Anterior cingulate cortex (tissue), 58 donors: ENCODE data around the gene KYNU.
"Not testable (repeated sequence)": the region's sequence is repeated elsewhere in the genome, so short reads cannot be mapped to it uniquely, and the experiment has no call there.

Source experiments
- DNase-seq, 58 donors: peaks; one replicate each; lab custom pipeline; 2025; lab: John Stamatoyannopoulos, UW

KYNU gene

DNA sequence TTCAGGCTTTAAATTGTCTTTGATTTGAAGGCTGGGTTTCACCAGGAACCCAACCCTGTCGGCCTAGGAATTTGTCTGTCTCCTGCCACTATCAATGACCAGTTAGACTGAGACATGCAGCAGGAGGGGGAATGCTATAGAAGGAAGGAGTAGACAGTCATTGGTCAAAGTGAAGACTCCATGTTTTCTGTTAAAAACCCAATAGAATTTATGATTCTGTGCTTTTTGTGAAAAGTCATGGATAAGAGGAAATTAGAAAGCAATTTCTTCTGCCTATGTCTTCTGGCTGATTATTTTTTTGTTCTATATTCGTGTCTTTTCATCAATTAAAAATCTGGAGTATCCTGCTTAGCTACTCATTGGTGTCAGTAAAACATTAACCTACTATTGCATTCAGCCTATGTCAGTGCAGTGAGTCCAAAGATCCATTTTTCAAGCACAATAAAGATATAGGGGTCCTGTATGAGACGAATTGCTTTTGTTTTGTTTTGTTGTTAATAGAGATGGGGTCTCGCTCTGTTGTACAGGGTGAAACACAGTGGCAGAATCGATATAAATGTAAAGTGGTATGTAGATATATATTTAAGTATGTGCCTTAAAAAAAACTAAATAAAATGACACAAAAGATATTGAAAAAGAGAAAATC is 7.9 kb upstream of the KYNU start:
- DNase-seq = no peak

DNA sequence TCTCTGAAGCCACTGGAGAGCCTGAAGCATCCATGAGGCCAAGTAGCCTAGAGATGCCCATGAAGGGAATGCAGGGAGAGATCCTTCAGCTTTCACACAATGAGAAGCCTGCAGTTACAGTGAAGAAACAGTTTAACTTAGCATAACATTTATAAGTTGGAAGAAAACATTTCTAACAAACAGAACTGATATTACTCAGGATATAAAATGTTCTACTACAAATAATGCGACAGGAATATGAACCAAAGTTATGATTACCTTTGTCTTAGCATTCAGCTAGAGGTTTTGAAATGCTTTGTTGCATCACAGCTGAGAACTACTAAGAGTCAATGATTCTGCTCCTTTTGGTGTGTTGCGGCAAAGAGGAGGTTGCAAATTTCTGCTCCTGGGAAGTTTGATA is 6.9 kb upstream of the KYNU start:
- no peak for DNase-seq

DNA sequence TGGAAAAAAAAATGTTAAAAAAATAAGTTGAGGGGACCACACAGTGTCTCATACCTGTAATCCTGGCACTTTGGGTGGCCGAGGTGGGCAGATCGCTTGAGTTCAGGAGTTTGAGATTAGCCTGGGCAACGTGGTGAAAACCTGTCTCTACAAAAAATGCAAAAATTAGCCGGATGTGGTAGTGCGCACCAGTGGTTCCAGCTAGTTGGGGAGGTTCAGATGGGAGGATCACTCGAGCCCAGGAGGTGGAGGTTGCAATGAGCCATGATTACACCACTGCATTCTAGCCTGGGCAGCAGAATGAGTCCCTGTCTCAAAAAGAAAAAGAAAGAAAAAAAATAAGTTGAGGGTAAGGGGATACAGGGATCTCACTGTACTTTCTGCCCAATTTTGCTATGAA is 6.1 kb upstream of the KYNU start:
- DNase-seq = no peak

DNA sequence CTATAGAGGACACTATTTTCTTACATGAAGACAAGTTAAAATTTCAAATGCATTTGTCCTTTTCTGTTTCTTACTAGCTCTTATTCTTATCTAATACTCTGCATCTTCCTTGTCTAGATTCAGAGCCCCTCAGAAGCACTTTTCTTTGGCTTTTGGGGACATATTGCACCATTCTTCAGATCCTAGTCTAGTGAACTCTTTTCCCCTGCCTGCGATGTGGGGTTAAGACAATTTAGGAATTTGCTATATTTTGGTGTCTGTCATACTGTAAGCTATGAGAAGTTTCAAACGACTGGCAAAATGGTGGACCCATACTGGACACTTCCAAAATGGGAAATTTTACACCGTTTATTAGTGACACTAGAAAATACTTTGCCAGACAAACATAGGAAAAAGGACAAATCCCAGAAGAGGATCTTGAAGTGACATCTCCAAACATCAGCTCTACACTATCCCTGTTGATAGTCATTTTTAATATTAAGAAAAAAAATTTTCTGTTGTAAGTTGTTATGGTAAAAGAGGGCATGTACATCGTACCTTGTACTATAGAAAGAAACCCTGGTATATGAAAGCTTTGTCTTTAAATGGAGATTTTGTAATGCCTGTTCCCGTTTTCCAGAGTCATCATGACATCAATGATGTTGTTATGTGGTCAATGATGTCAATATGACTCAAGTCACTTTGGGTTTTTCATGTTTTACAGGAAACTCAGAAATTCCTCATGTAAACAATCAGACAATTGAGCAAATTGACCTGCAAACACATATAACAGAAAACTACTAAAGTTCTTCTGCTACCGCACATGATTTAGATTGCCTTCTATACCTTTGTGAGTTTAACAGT is 4.4 kb upstream of the KYNU start:
- DNase-seq = no peak

DNA sequence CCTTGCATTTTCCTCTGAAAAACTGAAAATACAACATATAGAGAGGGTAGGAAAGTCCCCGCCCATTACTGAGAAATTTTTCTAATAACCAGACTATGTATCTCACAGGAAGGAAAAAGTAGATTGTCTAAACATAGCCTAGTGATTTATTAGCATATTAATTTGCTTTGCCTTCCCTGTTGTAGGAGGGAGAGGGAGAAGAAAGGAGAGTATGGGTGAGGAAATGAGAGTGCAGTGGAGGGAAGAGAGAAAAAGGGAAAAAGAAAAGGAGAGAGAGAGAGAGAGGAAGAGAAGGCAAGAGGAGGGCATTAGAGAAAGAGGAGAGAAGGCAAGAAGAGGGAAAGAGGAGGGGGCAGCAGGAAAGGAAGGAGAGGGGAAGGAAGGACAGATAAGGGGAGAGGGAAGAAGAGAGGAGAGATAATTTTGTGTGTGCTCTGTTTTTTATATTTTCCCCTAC is 3.6 kb upstream of the KYNU start:
- DNase-seq = no peak

DNA sequence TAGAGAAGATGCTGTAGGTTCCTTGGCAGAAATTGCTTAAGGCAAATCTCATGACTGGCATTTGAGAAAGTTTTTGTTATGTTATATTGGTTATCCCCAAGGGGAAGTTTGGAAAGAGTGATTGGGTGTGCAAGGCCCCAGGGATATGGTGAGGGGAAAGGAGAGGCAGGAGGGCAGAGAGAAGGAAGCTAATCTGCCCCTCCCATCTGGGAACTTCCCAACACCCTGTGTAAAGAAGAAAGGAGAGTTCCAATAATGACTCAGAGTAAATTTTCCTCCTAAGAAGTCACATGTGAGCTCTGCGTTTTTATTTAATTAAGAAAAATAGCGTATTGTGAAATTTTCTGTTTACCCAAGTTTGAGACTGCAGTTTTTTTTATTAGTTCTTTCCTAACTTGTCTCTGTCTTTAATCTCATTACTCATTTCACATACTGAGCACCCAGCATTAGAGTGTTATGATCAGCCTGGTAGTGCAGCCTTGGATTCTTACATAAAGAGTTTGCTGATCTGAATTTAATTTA is 3.1 kb upstream of the KYNU start:
- DNase-seq = no peak

DNA sequence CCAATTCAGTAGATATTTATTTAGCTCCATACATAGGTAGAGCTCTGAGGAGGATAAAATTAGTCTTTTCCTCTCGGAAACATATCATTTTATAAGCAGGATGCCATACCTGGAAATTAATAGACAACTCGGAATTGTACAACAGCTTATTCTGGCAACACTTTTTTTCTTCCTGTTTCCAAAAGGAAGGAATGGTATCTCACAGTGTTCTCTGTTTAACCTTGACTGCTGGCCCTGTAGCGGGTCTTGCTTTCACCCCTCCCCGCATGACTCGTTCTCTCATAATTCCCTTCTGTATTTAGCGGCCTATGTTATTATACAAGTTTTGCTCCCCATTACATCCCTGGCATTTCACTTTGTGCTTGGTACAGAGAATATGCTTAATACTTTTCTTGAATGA is 2.5 kb upstream of the KYNU start:
- DNase-seq = no peak

DNA sequence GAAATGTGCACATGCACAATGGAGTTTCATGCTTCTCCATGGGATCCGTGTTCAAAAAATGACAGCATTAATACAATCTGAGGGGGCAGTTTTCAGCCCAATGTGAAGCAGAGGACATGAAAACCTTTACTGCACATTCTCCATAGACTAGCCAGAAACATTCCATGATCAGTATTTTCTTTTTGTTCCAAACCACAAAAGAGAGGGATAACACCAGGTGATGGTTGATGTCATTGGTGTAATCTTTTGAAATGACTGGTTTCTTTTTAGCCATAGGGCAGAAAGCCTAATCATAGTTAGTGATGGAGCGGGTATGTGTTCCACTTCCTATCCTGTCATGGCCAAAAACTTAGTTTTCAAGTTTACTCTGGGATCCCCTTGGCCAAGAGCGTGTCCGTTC is 1.8 kb upstream of the KYNU start:
- DNase-seq = no peak

DNA sequence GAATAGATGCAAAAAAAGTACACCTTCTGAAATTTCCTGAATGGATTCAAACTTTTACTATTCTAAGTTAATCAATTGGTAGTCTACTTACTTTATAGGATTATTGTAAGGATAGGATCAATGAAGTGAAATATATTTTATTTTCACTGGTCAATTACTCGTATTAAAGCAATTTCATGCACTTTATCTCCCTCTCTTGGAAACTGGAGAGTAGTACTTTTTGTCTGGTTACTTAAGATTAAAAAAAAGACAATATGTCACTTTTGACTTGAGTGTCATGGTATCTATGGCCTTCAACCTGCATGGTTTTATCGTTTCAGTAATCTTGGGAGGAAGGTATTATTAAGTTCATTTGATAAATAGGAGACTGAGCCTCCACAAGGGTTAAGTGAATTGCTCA is 1.0 kb upstream of the KYNU start:
- no peak for DNase-seq

DNA sequence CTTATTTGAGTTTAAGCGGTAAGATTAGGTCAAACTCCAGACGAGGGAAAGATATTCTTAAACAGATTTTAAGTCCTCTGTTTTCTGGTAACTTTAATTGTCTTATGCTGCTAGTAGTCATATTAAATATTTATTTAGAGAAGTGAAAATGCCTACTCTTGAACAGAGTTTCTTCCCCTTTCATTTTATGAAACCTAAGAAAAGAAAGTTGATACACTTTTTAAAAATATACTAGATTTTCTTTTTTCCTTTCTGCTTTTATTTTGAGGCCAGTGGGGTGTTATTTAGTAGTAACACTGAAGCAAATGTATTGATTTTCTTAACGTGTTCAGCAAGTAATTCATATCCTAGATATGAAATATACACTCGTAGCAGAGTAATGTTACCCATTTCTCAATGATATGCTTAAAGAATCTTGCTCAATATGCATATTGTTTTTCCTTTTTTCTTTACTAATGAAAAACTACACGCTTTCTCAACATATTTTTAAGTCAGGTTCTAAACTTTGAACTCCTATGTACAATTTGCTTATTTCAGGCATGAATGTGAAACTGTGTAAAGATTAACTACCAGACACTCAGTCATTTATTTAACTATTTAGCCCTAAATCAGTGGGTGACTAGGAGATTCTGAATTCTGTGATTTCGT is 691 bp downstream of the KYNU start:
- no peak for DNase-seq

DNA sequence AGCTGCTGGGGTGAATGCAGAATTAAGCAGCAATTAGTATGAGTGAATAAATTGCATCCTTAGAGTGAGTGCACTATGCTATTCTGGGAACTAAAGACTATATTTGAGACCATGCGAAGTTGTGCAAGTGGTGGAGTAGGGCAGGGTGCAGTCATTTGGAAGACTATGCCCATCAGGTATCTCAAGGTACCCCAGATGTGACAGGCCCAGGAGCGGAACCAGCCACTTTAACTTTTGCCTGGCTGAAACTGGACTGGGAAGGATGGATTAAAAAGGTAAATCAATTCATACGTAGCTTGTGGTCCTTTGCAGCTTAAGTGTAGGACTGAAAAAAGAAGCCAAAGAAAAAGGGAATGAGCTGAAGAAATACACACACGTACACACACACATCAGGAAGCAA is 1.7 kb downstream of the KYNU start:
- no peak for DNase-seq

DNA sequence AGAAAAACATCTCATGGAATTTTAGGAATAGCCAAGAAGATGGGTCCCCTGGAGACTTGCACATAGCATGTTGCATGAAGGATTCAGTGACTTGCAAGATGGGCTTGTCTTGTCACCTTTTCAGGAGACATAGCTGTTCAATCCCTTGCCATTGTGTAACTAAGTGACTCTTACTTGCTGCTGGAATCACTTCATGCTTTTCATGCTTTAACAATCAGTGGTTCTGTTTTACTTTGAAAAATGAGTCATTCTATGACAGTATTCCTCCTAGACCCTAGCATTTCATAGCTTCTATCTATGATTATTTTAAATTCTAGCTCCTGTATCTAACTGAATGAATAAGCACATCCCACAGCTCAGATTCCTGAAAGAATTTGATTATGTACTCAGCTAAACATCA is 2.8 kb downstream of the KYNU start:
- no peak for DNase-seq

DNA sequence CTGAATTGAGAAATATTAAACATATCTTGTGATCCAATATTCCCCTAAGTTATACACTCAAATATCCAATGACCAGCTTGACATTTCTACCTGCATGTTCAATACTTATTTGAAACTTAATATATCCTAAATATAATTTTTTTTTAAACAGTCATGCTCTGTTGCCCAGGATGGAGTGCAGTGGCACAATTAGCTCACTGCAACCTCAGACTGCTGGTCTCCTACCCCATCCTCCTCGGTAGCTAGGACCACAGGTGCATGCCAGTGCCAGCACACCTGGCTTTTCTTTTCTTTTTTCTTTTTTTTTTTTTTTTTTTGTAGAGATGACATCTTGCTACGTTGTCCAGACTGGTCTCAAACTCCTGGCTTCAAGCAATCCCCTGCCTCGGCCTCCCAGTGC is 4.2 kb downstream of the KYNU start:
- DNase-seq = no peak

DNA sequence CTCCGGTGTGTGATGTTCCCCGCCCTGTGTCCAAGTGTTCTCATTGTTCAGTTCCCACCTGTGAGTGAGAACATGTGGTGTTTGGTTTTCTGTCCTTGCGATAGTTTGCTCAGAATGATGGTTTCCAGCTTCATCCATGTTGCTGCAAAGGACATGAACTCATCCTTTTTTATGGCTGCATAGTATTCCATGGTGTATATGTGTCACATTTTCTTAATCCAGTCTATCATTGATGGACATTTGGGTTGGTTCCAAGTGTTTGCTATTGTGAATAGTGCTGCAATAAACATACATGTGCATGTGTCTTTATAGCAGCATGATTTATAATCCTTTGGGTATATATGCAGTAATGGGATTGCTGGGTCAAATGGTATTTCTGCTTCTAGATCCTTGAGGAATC is 5.0 kb downstream of the KYNU start:
- not testable (repeated sequence) for DNase-seq

DNA sequence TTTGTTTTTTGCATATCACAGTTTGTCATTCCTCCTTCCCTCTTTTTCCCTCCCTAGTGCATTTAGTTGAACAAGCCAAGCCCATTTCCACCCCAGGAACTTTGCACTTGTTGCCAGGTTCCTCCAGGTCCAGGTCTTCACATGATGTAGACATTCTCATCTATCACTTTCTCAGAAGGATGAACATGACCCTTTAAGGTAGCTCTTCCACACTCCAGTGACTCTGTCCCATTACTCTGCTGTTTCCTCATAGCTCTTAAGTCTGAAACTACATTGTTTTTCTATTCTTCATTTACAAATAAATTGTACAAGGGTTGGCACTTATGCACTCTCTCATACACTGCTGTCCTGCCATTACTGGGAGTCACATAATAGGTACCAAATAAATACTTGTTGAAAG is 6.1 kb downstream of the KYNU start:
- no peak for DNase-seq

DNA sequence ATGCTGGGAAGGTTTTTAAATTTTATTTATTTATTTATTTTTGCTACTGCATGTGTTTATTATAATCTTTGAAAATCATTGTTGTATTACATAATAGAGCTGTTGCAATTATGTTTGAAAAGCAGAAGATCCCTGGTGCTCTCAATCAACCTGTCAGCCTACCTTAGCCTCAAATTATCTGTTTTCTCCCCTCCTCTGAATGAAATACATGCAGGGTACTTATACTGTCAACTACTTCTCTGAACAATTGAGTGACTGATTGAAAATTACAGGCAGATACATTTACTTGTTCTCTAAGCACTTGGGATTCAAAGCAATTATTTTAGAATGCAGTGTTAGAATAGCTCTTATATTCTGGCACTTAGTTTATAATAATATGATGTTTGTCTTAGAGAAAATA is 8.1 kb downstream of the KYNU start:
- no peak for DNase-seq

DNA sequence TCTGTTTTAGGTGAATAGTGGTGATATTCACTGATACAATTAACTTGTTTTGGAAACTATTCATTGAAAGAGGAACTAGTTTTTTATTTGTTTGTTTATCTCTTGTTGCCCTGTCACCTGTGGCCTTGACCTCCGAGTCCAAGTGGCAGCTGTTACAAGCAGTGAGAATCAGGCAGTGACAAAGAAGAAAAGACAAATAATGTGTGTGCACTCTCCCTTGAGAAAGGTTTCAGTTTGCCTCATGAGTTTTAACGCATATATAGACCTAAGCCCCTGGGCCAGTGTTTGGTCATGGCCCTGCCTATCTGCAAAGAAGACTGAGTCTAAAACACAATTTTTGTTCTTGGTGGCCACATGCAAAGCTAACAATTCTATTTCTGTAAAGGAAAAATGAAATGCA is 15.3 kb downstream of the KYNU start:
- no peak for DNase-seq

DNA sequence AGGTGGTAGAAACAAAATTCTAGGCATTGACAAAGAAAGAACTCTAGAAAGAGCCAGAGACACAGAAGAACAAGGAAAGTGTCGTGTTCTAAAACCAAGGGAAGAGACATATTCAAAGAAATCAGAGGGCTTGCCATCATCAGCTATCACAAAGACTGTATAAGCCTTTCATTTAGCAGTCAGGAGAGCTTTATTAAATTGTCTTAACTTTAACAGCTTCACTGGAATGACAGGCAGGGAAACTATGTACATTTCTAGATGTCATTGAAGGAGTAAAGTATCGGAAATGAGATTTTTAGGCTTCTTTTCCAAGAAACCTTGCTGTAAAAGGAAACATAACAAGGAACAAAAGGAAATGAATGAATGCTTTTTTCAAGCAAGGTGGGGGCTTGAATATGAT is 15.8 kb downstream of the KYNU start:
- no peak for DNase-seq

DNA sequence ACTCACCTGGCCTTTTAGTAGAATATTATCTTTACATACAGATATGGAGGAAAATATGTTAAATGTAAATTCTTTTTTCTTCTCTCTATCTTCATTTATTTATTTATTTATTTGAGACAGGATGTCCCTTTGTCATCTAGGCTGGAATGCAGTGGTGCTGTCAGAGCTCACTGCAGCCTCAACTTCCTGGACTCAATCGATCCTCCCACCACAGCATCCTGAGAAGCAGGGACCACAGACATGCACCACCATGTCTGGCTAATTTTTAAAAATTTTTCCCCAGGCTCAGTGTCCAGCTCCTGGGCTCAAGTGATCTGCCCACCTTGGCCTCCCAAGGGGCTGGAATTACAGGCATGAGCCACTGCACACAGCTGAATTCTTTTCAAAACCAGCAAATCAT is 20.3 kb downstream of the KYNU start:
- no peak for DNase-seq

DNA sequence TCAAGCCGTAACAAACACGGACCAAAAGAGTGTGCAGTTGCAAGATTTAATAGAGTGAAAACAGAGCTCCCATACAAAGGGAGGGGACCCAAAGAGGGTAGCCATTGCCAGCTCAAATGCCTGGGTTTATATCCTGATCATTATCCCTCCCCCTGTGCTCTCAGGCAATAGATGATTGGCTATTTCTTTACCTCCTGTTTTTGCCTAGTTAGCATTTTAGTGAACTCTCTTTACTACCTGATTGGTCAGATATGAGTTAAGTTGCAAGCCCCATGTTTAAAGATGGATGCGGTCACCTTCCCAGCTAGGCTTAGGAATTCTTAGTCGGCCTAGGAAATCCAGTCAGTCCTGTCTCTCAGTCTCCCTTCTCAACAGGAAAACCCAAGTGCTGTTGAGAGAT is 22.9 kb downstream of the KYNU start:
- DNase-seq = not testable (repeated sequence)

DNA sequence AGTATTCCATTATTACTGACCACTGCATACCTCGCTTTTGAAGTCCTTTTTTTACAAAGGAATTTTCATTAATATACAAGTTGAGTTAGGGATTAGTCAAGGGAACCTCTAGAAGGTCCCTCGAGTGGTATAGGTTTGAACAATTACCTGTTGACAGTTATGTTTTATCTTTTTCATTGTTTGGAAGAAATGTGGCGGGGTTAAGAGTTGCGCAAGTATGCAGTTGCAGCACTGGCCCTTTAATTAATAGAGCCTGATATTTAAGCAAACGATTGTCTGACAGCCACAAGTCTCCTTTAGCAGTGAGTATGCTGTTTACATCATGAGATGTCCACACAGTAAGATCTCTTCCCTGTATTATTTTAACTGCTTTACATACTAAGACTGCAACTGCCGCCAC is 24.3 kb downstream of the KYNU start:
- no peak for DNase-seq

DNA sequence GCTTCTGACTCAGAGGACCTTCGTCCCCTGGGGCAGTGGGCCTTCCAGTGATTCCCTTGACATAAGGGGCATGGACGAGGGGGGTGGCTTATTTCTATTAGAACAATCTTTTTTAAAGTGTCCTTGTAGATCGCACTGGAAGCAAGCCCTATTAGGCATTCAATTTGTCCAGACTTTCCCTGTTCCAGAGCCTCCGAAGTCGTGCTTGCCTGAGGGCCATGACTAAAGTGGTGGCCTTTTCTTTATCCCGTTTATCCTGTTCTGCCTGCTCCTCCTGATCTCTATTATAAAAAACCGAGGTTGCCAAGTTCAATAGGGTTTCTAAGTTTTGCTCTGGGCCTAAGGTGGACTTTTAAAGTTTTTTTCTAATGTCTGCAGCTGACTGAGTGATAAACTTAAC is 26.3 kb downstream of the KYNU start:
- DNase-seq = not testable (repeated sequence)
